GM19023 (cell line): ENCODE data around the gene FOSB.

Experiments
- ATAC-seq: cut with Tn5 transposase; IDR thresholded peaks from one replicate; pipeline ENCODE4 v1.9.1; 2021; ENCODE audit warnings: mild to moderate bottlenecking, moderate library complexity; ENCODE audit not compliant: unreplicated experiment

FOSB gene

GRCh38 chr19:45478454-45479238 is 10.8 kb downstream of the FOSB start:
- ATAC-seq, result peak; percentile 77

- ATAC-seq, result no peak
These were observed 15.2 kb downstream of the FOSB start for GRCh38 chr19:45483033-45483432.

- ATAC-seq, result no peak
These were observed 16.6 kb downstream of the FOSB start for GRCh38 chr19:45484273-45484945.

GRCh38 chr19:45485305-45486077 is 17.7 kb downstream of the FOSB start:
- ATAC-seq, result peak; percentile 96

GRCh38 chr19:45488708-45489107 is 20.9 kb downstream of the FOSB start:
- ATAC-seq, result no peak

- no peak for ATAC-seq
These were observed 21.5 kb downstream of the FOSB start for GRCh38 chr19:45489216-45489855.

- ATAC-seq, result no peak
These were observed 24.4 kb downstream of the FOSB start for GRCh38 chr19:45492137-45492626.

- ATAC-seq, result no peak
These were observed 25.1 kb downstream of the FOSB start for GRCh38 chr19:45492627-45493470.

- no peak for ATAC-seq
These were observed 26.6 kb downstream of the FOSB start for GRCh38 chr19:45494261-45494916.

- ATAC-seq, result no peak
These were observed 27.4 kb downstream of the FOSB start for GRCh38 chr19:45495178-45495577.

- no peak for ATAC-seq
These were observed 28.7 kb downstream of the FOSB start for GRCh38 chr19:45496349-45496953.

- no peak for ATAC-seq
These were observed 30.0 kb downstream of the FOSB start for GRCh38 chr19:45497791-45498190.

- ATAC-seq, result no peak
These were observed 30.8 kb downstream of the FOSB start, which contains the start of gene PPM1N for GRCh38 chr19:45498411-45499195. TSS of gene PPM1N (plus strand) at chr19:45498443. CDS start at chr19:45498473, 30 bp downstream.

GRCh38 chr19:45499196-45500180 is 31.7 kb downstream of the FOSB start:
- no peak for ATAC-seq

GRCh38 chr19:45500918-45501729 is 33.3 kb downstream of the FOSB start:
- no peak for ATAC-seq

GRCh38 chr19:45501730-45502014 is 33.9 kb downstream of the FOSB start:
- ATAC-seq, result no peak
